Measurements from ENCODE around the gene ELP2.

DNA sequence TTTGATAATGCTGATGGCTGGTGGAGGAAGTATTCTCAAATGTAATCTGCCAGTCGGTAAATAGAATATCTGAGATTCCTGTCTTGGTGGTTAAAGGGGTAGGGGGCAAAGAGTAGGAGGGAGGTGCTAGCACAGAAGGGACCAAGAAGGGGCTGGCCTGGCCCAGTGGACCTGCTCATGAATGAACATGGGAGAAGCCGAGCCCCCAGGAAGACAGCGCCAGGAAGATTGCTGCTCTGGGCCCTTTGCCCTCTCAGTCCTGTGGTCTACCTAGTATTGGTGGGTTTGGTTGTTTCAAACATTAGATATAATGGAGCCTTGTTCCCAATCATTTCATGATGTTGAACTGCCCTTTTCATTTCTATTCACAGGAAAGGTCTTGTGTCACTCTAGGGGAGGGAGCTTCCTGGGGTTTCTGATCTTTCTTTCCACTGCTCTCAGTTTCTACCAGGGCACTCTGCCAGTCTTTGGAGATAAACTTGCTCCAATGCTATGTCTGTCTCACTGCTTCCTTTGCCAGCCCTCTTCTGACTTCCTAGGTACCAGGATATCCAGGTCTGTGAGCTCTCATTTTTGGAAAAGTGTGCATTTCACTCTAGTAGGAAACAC lies 52.3 kb downstream of the ELP2 start:
- TF ChIP-seq, protein P1, sequence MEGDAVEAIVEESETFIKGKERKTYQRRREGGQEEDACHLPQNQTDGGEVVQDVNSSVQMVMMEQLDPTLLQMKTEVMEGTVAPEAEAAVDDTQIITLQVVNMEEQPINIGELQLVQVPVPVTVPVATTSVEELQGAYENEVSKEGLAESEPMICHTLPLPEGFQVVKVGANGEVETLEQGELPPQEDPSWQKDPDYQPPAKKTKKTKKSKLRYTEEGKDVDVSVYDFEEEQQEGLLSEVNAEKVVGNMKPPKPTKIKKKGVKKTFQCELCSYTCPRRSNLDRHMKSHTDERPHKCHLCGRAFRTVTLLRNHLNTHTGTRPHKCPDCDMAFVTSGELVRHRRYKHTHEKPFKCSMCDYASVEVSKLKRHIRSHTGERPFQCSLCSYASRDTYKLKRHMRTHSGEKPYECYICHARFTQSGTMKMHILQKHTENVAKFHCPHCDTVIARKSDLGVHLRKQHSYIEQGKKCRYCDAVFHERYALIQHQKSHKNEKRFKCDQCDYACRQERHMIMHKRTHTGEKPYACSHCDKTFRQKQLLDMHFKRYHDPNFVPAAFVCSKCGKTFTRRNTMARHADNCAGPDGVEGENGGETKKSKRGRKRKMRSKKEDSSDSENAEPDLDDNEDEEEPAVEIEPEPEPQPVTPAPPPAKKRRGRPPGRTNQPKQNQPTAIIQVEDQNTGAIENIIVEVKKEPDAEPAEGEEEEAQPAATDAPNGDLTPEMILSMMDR (conservative IDR thresholded peaks at IDR 0.05): no peak
- TF ChIP-seq EZH2 (IDR thresholded peaks at IDR 0.05; ENCODE audit: low read depth): no peak
